GM12873 (cell line): ENCODE data around the gene RASGRP4.

Experiments
- CTCF ChIP-seq: IDR thresholded peaks from 2 replicates; pipeline ENCODE4 v1.5.1; 2012; ENCODE audit warnings: low read depth, mild to moderate bottlenecking, moderate library complexity, low read length, control low read depth; ENCODE audit not compliant: insufficient read depth; ENCODE audit errors: missing control alignments

Gene RASGRP4

GRCh38 chr19:38370299-38370698 is 55.7 kb downstream of the RASGRP4 start:
- TF ChIP-seq CTCF = no peak

- TF ChIP-seq CTCF = no peak
These were observed 56.4 kb downstream of the RASGRP4 start for GRCh38 chr19:38369584-38369983.

GRCh38 chr19:38367041-38367440 is 59.0 kb downstream of the RASGRP4 start:
- TF ChIP-seq CTCF = no peak

- TF ChIP-seq CTCF = no peak
These were observed 63.7 kb downstream of the RASGRP4 start for GRCh38 chr19:38362076-38362945.

GRCh38 chr19:38361633-38362075 is 64.4 kb downstream of the RASGRP4 start:
- TF ChIP-seq CTCF = peak; percentile 44

GRCh38 chr19:38360839-38361631 is 65.0 kb downstream of the RASGRP4 start:
- no peak for TF ChIP-seq CTCF

- no peak for TF ChIP-seq CTCF
These were observed 65.7 kb downstream of the RASGRP4 start for GRCh38 chr19:38360351-38360750.
